Spleen (tissue), 7 donors: Measurements from ENCODE around the gene HMGA1.
"Not testable (repeated sequence)": the region's sequence is repeated elsewhere in the genome, so short reads cannot be mapped to it uniquely, and the experiment has no call there.

ENCODE experiments used
- POLR2A ChIP-seq, 3 donors: fragments of 450-650 bp; IDR thresholded peaks; one replicate each; pipeline ENCODE4 v1.5.1; 2017; ENCODE audit warnings: antibody characterized with exemption in 3 of 3, mild to moderate bottlenecking in 1 of 3
- TF ChIP-seq, protein P1 (sequence below), 11 experiments: fragments of 200-600 bp in 7 of 11; fragments of 450-650 bp in 4 of 11; sonication (generic) in 4 of 11; IDR thresholded peaks in 8 of 11; conservative IDR thresholded peaks in 3 of 11; 1 replicate in 7 of 11; 2 replicates in 4 of 11; pipeline versions ENCODE4 v1.4.0 to v1.8.0; 2016 to 2021; ENCODE audit warnings: antibody characterized with exemption in 11 of 11, inconsistent platforms in 4 of 11, mild to moderate bottlenecking in 1 of 11
- donor health status: DM: no; HTN: no; CAD: no; lungs with moderate emphysema.
- donor health status: DM: no; HTN: no; CAD: no.
- donor health status: DM: no; HTN: no; CAD: no.

- TF ChIP-seq, protein P1, sequence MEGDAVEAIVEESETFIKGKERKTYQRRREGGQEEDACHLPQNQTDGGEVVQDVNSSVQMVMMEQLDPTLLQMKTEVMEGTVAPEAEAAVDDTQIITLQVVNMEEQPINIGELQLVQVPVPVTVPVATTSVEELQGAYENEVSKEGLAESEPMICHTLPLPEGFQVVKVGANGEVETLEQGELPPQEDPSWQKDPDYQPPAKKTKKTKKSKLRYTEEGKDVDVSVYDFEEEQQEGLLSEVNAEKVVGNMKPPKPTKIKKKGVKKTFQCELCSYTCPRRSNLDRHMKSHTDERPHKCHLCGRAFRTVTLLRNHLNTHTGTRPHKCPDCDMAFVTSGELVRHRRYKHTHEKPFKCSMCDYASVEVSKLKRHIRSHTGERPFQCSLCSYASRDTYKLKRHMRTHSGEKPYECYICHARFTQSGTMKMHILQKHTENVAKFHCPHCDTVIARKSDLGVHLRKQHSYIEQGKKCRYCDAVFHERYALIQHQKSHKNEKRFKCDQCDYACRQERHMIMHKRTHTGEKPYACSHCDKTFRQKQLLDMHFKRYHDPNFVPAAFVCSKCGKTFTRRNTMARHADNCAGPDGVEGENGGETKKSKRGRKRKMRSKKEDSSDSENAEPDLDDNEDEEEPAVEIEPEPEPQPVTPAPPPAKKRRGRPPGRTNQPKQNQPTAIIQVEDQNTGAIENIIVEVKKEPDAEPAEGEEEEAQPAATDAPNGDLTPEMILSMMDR (IDR thresholded peaks at IDR 0.05 in 8 of 11, conservative IDR thresholded peaks at IDR 0.05 in 3 of 11): not testable (repeated sequence)
- TF ChIP-seq POLR2A (IDR thresholded peaks at IDR 0.05): not testable (repeated sequence)
Measured at GRCh38 chr6:34269658-34270341, 33.1 kb downstream of the HMGA1 start.
